M059J (cell line): ENCODE measurements around the gene FSTL5. TPM values are rescaled to one million over a fixed set of nuclear protein-coding genes. Genes with fewer than 3 reads are reported as not detected.
"Not testable (repeated sequence)": the region's sequence is repeated elsewhere in the genome, so short reads cannot be mapped to it uniquely, and the experiment has no call there.

Source experiments
- DNase-seq: peaks from one replicate; pipeline ENCODE4 v3.0.0-alpha.2; 2012; ENCODE audit warnings: low read depth
- total RNA-seq: library from RNA; depleted of rRNA; stranded (reverse); fragments of >200 nt; shearing (Covaris generic); gene quantifications from 2 replicates; pipeline ENCODE4 v1.2.3, GENCODE V29; 2014

The FSTL5 gene
- total RNA-seq, 1 experiment from 2014 or later: 0.12 TPM

GRCh38 chr4:161829591-161829990, 334.2 kb downstream of the FSTL5 start:
- no peak for DNase-seq

GRCh38 chr4:161828061-161828460, 335.7 kb downstream of the FSTL5 start:
- peak; percentile 40 for DNase-seq

- no peak for DNase-seq
Observed at GRCh38 chr4:161827013-161827412, 336.8 kb downstream of the FSTL5 start.

GRCh38 chr4:161823450-161823849, 340.4 kb downstream of the FSTL5 start:
- no peak for DNase-seq

- DNase-seq: no peak
Observed at GRCh38 chr4:161822174-161822573, 341.6 kb downstream of the FSTL5 start.

- peak; percentile 4 for DNase-seq
Observed at GRCh38 chr4:161817914-161818313, 345.9 kb downstream of the FSTL5 start.

- no peak for DNase-seq
Observed at GRCh38 chr4:161816958-161817357, 346.8 kb downstream of the FSTL5 start.

GRCh38 chr4:161815841-161816240, 348.0 kb downstream of the FSTL5 start:
- no peak for DNase-seq

GRCh38 chr4:161813889-161814288, 349.9 kb downstream of the FSTL5 start:
- no peak for DNase-seq

GRCh38 chr4:161813389-161813788, 350.4 kb downstream of the FSTL5 start:
- DNase-seq: no peak

GRCh38 chr4:161803171-161803570, 360.6 kb downstream of the FSTL5 start:
- DNase-seq: no peak

- DNase-seq: no peak
Observed at GRCh38 chr4:161799710-161800109, 364.1 kb downstream of the FSTL5 start.

GRCh38 chr4:161792991-161793390, 370.8 kb downstream of the FSTL5 start:
- no peak for DNase-seq

- no peak for DNase-seq
Observed at GRCh38 chr4:161791796-161792556, 371.8 kb downstream of the FSTL5 start.

GRCh38 chr4:161767116-161767515, 396.7 kb downstream of the FSTL5 start:
- peak; percentile 79 for DNase-seq

GRCh38 chr4:161762796-161763195, 401.0 kb downstream of the FSTL5 start:
- DNase-seq: peak; percentile 54

GRCh38 chr4:161760008-161760407, 403.8 kb downstream of the FSTL5 start:
- no peak for DNase-seq

GRCh38 chr4:161758412-161758811, 405.4 kb downstream of the FSTL5 start:
- not testable (repeated sequence) for DNase-seq

GRCh38 chr4:161728929-161729328, 434.9 kb downstream of the FSTL5 start:
- no peak for DNase-seq

- DNase-seq: no peak
Observed at GRCh38 chr4:161721947-161722346, 441.9 kb downstream of the FSTL5 start.

GRCh38 chr4:161717084-161717483, 446.7 kb downstream of the FSTL5 start:
- no peak for DNase-seq

- no peak for DNase-seq
Observed at GRCh38 chr4:161714931-161715330, 448.9 kb downstream of the FSTL5 start.

GRCh38 chr4:161714022-161714751, 449.6 kb downstream of the FSTL5 start:
- peak; percentile 76 for DNase-seq
